Effector CD8-positive, alpha-beta T cell (primary cell): Measurements from ENCODE around the gene MYO6.
"Not testable (repeated sequence)": the region's sequence is repeated elsewhere in the genome, so short reads cannot be mapped to it uniquely, and the experiment has no call there.

Experiments
- DNase-seq: peaks from one replicate; lab custom pipeline; 2025; lab: John Stamatoyannopoulos, UW

Gene MYO6

GRCh38 chr6:75893058-75893775 is 144.2 kb downstream of the MYO6 start:
- DNase-seq, result no peak

- DNase-seq, result no peak
Measured at GRCh38 chr6:75893776-75894152, 144.7 kb downstream of the MYO6 start.

GRCh38 chr6:75896526-75896925 is 147.5 kb downstream of the MYO6 start:
- no peak for DNase-seq

- not testable (repeated sequence) for DNase-seq
Measured at GRCh38 chr6:75900216-75900615, 151.2 kb downstream of the MYO6 start.

- not testable (repeated sequence) for DNase-seq
Measured at GRCh38 chr6:75905129-75905528, 156.1 kb downstream of the MYO6 start.

- no peak for DNase-seq
Measured at GRCh38 chr6:75906871-75907270, 157.8 kb downstream of the MYO6 start.

- no peak for DNase-seq
Measured at GRCh38 chr6:75907444-75907843, 158.4 kb downstream of the MYO6 start.

- DNase-seq, result no peak
Measured at GRCh38 chr6:75913040-75913439, 164.0 kb downstream of the MYO6 start.

- no peak for DNase-seq
Measured at GRCh38 chr6:75922226-75922625, 173.2 kb downstream of the MYO6 start.

GRCh38 chr6:75926293-75927168 is 177.5 kb downstream of the MYO6 start:
- no peak for DNase-seq

GRCh38 chr6:75931011-75931680 is 182.1 kb downstream of the MYO6 start:
- DNase-seq, result no peak

- no peak for DNase-seq
Measured at GRCh38 chr6:75932067-75932466, 183.0 kb downstream of the MYO6 start.

GRCh38 chr6:75933387-75933975 is 184.4 kb downstream of the MYO6 start:
- DNase-seq, result no peak

GRCh38 chr6:75934643-75935472 is 185.8 kb downstream of the MYO6 start:
- DNase-seq, result no peak

- DNase-seq, result no peak
Measured at GRCh38 chr6:75935473-75935793, 186.4 kb downstream of the MYO6 start.

GRCh38 chr6:75936682-75937081 is 187.6 kb downstream of the MYO6 start:
- no peak for DNase-seq

- no peak for DNase-seq
Measured at GRCh38 chr6:75937846-75938245, 188.8 kb downstream of the MYO6 start.

GRCh38 chr6:75940564-75940963 is 191.5 kb downstream of the MYO6 start:
- DNase-seq, result no peak

GRCh38 chr6:75941509-75941908 is 192.5 kb downstream of the MYO6 start:
- DNase-seq, result no peak

GRCh38 chr6:75943381-75943780 is 194.3 kb downstream of the MYO6 start:
- DNase-seq, result no peak

GRCh38 chr6:75946146-75946831 is 197.2 kb downstream of the MYO6 start:
- DNase-seq, result no peak
